Transverse colon (tissue), 4 donors: ENCODE data around the gene CHAT. TPM values are rescaled to one million over a fixed set of nuclear protein-coding genes. Genes with fewer than 3 reads are reported as not detected.
A peak's percentile ranks its signal among the peaks of the same experiment; 100 is the strongest.

ENCODE experiments used
- DNase-seq: peaks from one replicate; pipeline ENCODE4 v3.0.0-alpha.2; 2019
- H3K27ac ChIP-seq, 4 donors: fragments of 200-600 bp; sonication (generic); 2 replicates each; pipeline ENCODE4 v1.5.1; 2016 to 2018; ENCODE audit warnings: inconsistent platforms in 4 of 4
- H3K27me3 ChIP-seq: fragments of 200-600 bp; sonication (generic); 2 replicates; pipeline ENCODE4 v1.5.1; 2017; ENCODE audit warnings: inconsistent platforms
- H3K36me3 ChIP-seq, 4 donors: fragments of 200-600 bp; sonication (generic); 2 replicates each; pipeline ENCODE4 v1.5.1; 2017 to 2019; ENCODE audit warnings: inconsistent platforms in 4 of 4
- H3K4me1 ChIP-seq, 4 donors: fragments of 200-600 bp; sonication (generic); 2 replicates each; pipeline ENCODE4 v1.5.1; 2017 to 2020; ENCODE audit warnings: inconsistent platforms in 4 of 4
- H3K4me3 ChIP-seq, 4 donors: fragments of 200-600 bp; sonication (generic); 1 replicate in 1 of 4; 2 replicates in 3 of 4; pipeline versions ENCODE4 v1.5.1 to v1.6.1; 2017 to 2019; ENCODE audit warnings: inconsistent platforms in 4 of 4
- H3K9me3 ChIP-seq, 2 donors: fragments of 200-600 bp; sonication (generic); 2 replicates each; pipeline ENCODE4 v1.5.1; 2017 to 2019; ENCODE audit warnings: inconsistent platforms in 2 of 2
- CTCF ChIP-seq, 5 experiments: fragments of 200-600 bp in 3 of 5; fragments of 450-650 bp in 2 of 5; sonication (generic) in 3 of 5; IDR thresholded peaks; 1 replicate in 2 of 5; 2 replicates in 3 of 5; pipeline ENCODE4 v1.5.1; 2016 to 2017; ENCODE audit warnings: antibody characterized with exemption in 5 of 5, inconsistent platforms in 3 of 5, mild to moderate bottlenecking in 2 of 5, moderate library complexity in 1 of 5
- EP300 ChIP-seq: sonication (generic); formaldehyde crosslinking; IDR thresholded peaks from one replicate; pipeline ENCODE4 v1.6.1; 2017; ENCODE audit warnings: antibody characterized with exemption, low read depth
- POLR2A ChIP-seq: fragments of 450-650 bp; IDR thresholded peaks from one replicate; pipeline ENCODE4 v1.6.1; 2016; ENCODE audit warnings: antibody characterized with exemption, mild to moderate bottlenecking, moderate library complexity
- POLR2AphosphoS5 ChIP-seq, 3 donors: sonication (generic); formaldehyde crosslinking; IDR thresholded peaks; one replicate each; pipeline ENCODE4 v1.6.1; 2016; ENCODE audit warnings: antibody characterized with exemption in 3 of 3
- WGBS, 2 donors: methylation state at CpG; one replicate each; pipeline ENCODE4 v1.1.5; 2018; ENCODE audit warnings: low coverage in 1 of 2; 5-methylcytosine and 5-hydroxymethylcytosine counted together
- in situ Hi-C, 4 donors: fragments of 200-750 bp; cut with MboI; loops; one replicate each; pipeline versions ENCODE4 v1.15.0 to v1.15.1; 2017; ENCODE audit warnings: low sequenced_read_pairs in 3 of 4, low pct_ligation_motif_present in 1 of 4, low pct_unique_long_range_greater_than_20kb in 1 of 4
- intact Hi-C: fragments of 100-400 bp; cut with DNase I; formaldehyde crosslinking; loops from one replicate; pipeline ENCODE4 v1.15.1; 2023; ENCODE audit warnings: low total_unique reads
- total RNA-seq, 4 donors: library from RNA; depleted of rRNA; stranded (reverse); fragments of >200 nt; gene quantifications; one replicate each; pipeline ENCODE4 v1.1.0, GENCODE V29; 2016

The CHAT gene
- total RNA-seq, 4 donors from 2014 or later: 1.1 to 3.8 TPM; not detected in 2

GRCh38 chr10:49569031-49569631 is 44.7 kb upstream of the CHAT start:
- 55 to 64% methylated on average over 3 of the region's 3 CpGs for WGBS, 2 donors
- Histone ChIP-seq H3K36me3 (no peaks in the 10 kb centered on the region), H3K27ac (no peak overlapping the region), H3K27me3 (no peaks in the 10 kb centered on the region), H3K4me3 (no peak overlapping the region), H3K4me1 (no peaks in the 10 kb centered on the region), H3K9me3 (no peaks in the 10 kb centered on the region)
- DNase-seq: no peak
- intact Hi-C loops (no loop called here), in situ Hi-C loops (no loop called here)
- no peak for TF ChIP-seq POLR2AphosphoS5 (IDR thresholded peaks at IDR 0.05)
- no peak for TF ChIP-seq CTCF (IDR thresholded peaks at IDR 0.05)
- TF ChIP-seq POLR2A: no peak
- no peak for TF ChIP-seq EP300

GRCh38 chr10:49571388-49571787 is 42.4 kb upstream of the CHAT start:
- Histone ChIP-seq H3K36me3 (no peaks in the 10 kb centered on the region), H3K9me3 (no peaks in the 10 kb centered on the region), H3K4me3 (no peak overlapping the region), H3K4me1 (no peaks in the 10 kb centered on the region), H3K27me3 (no peaks in the 10 kb centered on the region), H3K27ac (no peak overlapping the region)
- WGBS, 2 donors: 6 to 30% methylated on average over 2 of the region's 2 CpGs
- TF ChIP-seq EP300 (no peak), CTCF (IDR thresholded peaks at IDR 0.05) (no peak), POLR2AphosphoS5 (IDR thresholded peaks at IDR 0.05) (peak in 1 of 3 donors; percentile 56), POLR2A (no peak)
- no peak for DNase-seq
- intact Hi-C loops: no loop called here
- in situ Hi-C loops: no loop called here

DNA sequence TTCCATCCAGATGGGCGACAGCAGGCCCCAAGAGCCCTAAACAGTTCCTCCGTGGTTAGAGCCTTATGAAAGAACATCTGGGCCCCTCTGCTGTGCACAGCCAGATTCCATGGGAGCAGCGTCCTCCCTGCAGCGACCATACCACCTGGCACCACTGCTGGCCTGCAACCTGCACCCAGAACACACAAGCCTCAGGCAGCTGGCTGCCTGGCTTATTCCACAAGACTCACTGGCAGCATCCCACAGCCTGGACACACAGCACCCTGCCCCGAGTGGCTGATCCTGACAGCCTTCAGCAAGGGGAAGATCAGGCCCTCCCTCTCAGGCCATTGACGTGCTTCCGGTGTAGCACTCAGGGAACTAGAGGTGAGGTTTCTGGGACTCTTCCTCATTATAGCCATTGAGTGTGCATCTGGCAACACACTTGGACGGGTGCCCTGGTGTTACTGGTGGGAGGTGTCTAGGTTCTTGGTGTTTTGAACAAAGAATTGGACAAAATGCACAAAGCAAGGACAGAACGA is 41.2 kb upstream of the CHAT start:
- in situ Hi-C loops (no loop called here), intact Hi-C loops (no loop called here)
- Histone ChIP-seq H3K27ac (no peak overlapping the region), H3K4me3 (no peak overlapping the region), H3K4me1 (no peaks in the 10 kb centered on the region), H3K9me3 (no peaks in the 10 kb centered on the region), H3K27me3 (no peaks in the 10 kb centered on the region), H3K36me3 (no peaks in the 10 kb centered on the region)
- DNase-seq: no peak
- no peak for TF ChIP-seq EP300
- WGBS, 2 donors: 29 to 76% methylated on average over 2 to 9 of the region's 9 CpGs

- Histone ChIP-seq H3K4me3 (no peak overlapping the region), H3K9me3 (no peaks in the 10 kb centered on the region), H3K36me3 (no peaks in the 10 kb centered on the region), H3K27ac (no peak overlapping the region), H3K4me1 (no peaks in the 10 kb centered on the region), H3K27me3 (no peaks in the 10 kb centered on the region)
- in situ Hi-C loops: loop anchor here in 2 of 4 donors (25.0 kb wide), 1 partner anchor 637 kb away; no protein-coding TSS in a partner anchor
- DNase-seq: no peak
- intact Hi-C loops: no loop called here
- 75 to 80% methylated on average over 8 to 11 of the region's 11 CpGs for WGBS, 2 donors
- TF ChIP-seq POLR2A (no peak), EP300 (no peak)
These were observed 38.3 kb upstream of the CHAT start for GRCh38 chr10:49575489-49576072.

GRCh38 chr10:49577182-49577925 is 36.5 kb upstream of the CHAT start:
- Histone ChIP-seq H3K27ac (no peak overlapping the region), H3K4me3 (no peak overlapping the region), H3K27me3 (no peaks in the 10 kb centered on the region), H3K36me3 (no peaks in the 10 kb centered on the region), H3K4me1 (no peaks in the 10 kb centered on the region), H3K9me3 (no peaks in the 10 kb centered on the region)
- in situ Hi-C loops: loop anchor here in 2 of 4 donors (25.0 kb wide), 1 partner anchor 635 kb away; no protein-coding TSS in a partner anchor
- no peak for DNase-seq
- no peak for TF ChIP-seq EP300
- no peak for TF ChIP-seq POLR2AphosphoS5 (IDR thresholded peaks at IDR 0.05)
- no peak for TF ChIP-seq POLR2A
- TF ChIP-seq CTCF (IDR thresholded peaks at IDR 0.05): no peak
- intact Hi-C loops: no loop called here
- WGBS, 2 donors: 69 to 77% methylated on average over 2 of the region's 2 CpGs
